Activated CD4-positive, CD25-positive, alpha-beta regulatory T cell (primary cell): ENCODE results near the gene CEACAM19.
"Not testable (repeated sequence)": the region's sequence is repeated elsewhere in the genome, so short reads cannot be mapped to it uniquely, and the experiment has no call there.

Experiments
- DNase-seq, 4 experiments: peaks; one replicate each; lab custom pipeline; 2025; lab: John Stamatoyannopoulos, UW

CEACAM19 gene, protein sequence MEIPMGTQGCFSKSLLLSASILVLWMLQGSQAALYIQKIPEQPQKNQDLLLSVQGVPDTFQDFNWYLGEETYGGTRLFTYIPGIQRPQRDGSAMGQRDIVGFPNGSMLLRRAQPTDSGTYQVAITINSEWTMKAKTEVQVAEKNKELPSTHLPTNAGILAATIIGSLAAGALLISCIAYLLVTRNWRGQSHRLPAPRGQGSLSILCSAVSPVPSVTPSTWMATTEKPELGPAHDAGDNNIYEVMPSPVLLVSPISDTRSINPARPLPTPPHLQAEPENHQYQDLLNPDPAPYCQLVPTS

DNA sequence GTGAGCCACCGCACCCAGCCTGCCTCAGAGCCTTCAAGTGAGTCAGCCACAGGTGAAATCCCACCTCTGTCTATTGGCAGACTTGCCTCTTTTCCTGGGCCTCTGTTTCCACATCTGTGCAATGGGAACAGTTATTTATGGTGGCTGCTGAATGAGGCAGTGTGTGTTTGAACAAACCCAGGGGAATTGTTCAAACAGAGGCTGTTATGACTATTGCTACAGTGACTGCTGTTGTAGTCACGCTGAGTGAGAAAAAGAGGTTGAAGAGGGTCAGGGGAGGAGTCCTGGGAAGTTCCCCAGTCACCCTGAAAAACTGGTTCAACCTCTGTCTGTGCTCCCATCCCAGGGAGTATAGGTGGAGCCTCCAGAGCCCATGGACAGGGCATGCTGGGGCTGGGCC, at the start of gene CEACAM19:
TSS of gene CEACAM19 (plus strand) at position 83 of the 400 bp plus-strand sequence. CDS start 450 bp downstream, outside the sequence.
- DNase-seq, result no peak

DNA sequence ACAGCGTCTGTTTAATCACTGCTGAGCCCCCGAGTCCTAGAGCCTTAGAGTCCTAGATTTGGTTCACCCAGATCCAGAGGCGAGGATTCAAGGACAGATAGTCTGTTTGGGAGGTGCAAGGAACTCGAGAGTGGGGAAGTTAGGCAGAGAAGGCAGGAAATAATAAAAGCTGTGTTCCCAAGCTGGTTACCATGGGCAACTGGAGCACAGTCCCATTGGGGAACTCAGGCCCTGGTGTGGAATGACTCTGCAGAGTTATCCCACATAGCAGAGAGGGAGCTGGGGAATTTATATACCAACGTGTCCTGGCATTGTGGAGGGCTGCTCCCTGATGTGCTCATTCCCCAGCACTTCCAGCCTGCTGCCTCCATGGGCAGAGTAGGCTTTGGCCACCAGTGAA, 48.2 kb upstream of the CEACAM19 start:
- no peak for DNase-seq

DNA sequence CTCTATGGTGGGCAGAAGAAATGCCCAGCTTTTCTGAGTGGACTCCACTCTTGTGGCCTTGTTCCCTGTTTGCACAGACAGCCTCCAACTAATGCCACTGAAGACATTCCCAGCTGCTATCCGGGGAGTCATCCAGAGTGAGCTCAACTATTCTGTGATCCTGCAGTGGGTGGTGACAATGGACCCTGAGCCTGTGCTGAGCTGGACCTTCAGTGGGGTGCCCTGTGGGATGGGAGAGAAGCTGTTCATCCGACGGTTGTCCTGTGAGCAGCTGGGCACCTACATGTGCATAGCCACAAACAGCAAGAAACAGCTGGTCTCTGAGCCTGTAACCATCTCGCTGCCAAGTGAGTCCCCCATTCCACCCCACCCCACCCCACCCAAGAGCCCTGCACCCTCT, 47.7 kb upstream of the CEACAM19 start:
- DNase-seq, result no peak

DNA sequence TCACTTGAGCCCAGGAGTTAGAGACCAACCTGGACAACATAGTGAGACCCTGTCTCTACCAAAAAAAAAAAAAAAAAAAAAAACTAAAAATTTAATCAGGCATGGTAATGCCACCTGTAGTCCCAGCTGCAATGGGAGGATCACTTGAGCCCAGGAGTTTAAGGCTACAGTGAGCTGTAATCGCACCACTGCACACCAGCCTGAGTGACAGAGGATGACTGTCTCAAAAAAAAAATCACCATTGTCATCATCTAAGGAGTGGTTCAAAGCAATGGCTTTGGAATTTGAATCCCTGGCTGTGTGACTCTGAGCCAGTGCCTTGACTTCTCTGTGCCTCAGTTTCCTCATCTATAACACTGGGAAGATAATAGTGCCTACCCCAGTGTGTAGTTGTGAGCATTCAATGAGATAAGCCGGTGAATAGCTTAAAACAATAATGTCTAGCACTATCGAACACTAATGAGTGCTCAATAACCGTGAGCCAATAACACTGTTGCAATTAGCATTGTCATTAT, 46.4 kb upstream of the CEACAM19 start:
- no peak for DNase-seq

DNA sequence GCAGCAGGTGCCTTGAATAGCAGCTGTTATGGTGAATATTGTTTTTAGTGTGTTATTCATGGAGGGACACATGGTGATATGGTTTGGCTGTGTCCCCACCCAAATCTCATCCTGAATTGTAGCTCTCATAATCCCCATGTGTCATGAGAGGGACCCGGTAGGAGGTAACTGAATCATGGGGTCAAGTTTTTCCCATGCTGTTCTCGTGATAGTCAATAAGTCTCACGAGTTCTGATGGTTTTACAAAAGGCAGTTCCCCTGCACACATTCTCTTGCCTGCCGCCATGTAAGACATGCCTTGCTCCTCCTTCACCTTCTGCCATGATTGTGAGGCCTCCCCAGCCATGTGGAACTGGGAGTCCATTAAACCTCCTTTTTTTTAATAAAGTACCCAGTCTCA, 45.6 kb upstream of the CEACAM19 start:
- not testable (repeated sequence) for DNase-seq

DNA sequence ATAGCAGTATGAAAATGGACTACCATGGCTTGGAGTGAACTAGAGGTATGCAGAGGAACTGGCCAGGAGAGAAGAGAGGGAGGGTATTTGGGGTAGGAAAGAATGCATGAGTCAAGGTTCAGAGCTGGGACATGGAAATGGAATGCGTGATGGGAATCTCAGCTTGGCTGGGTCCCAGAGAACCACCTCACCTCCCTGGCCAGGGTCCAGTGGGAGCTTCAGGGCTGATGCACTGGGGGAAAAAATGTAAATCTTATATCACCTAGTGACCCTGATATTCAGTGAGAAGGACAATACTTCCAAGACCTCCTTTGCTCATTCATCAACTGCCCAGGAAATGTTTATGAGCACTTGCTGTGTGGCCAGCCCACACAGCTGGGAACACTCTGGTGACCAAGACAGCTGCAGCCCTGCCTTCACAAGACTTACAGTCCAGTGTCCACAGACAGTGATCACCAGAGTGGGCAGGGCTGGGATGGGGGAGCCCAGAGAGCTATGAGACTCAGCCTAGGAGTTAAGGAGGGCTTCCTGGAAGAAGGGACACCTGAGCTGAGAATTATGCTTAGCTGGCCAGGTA, 45.1 kb upstream of the CEACAM19 start:
- no peak for DNase-seq

DNA sequence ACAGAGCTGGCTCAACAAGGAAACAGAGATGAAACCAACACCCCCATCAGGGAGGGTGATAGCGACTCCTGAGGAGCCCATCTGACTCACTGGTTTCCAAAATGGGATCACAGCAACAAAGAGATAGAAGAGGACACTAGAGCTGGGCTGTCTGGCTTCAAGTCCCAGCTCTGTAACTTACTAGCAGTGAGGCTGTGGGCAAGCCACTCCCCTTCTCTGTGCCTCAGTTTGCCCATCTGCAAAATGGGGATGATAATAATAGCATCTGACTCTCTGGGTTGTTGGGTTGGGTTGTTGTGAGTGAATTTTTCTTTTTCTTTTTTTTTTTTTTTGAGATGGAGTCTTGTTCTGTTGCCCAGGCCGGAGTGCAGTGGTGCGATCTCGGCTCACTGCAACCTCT, 43.7 kb upstream of the CEACAM19 start:
- no peak for DNase-seq

DNA sequence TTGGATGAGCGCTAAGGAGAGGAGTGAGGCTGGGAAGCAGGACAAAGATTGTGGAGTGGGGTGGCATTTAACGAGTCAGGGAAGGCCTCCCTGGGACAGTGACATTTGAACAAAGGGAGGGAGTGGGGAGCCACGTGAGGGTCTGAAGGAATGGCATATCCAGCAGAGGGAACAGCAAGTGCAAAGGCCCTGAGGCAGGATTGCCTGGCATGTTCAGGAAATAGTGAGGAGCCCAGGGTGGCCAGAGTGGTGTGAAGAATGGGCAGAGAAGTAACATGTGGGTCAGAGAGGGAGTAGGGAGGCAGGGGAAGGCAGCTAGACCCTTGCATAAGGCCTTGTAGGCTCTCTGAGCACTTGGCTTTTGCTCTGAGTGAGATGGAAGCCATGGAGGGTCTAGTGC, 42.5 kb upstream of the CEACAM19 start:
- DNase-seq, result no peak

DNA sequence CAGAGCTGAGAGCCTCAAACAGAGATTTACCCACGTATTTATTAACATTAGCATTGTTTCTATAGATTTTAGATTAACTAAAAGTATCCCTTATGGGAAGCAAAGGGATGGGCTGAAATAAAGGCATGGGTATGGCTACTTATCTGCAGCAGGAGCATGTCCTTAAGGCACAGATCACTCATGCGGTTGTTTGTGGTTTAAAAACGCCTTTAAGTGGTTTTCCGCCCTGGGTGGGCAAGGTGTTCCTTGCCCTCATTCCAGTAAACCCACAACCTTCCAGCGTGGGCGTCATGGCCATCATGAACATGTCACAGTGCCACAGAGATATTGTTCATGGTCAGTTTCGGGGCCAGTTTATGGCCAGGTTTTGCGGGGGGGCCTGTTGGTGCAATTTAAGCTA, 39.7 kb upstream of the CEACAM19 start:
- not testable (repeated sequence) for DNase-seq

DNA sequence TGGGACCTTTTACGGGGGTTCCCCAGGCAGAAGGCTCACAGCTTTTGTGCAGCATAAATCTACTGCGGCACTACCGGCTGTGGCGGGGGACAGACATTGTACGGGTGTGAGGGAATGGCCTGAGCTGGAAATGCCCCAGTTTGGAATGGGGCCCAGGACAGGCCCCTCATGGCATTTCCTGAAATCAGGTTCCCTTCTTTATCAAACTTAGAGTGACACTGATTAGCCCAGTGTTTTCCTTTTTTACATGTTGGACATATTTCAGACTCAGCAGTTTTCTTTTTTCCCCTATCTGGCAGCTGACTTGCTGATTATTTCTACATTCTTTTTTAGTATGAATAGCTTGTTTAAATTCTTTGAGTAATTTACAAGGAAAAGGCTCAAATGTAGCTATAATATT, 37.2 kb upstream of the CEACAM19 start:
- not testable (repeated sequence) for DNase-seq

DNA sequence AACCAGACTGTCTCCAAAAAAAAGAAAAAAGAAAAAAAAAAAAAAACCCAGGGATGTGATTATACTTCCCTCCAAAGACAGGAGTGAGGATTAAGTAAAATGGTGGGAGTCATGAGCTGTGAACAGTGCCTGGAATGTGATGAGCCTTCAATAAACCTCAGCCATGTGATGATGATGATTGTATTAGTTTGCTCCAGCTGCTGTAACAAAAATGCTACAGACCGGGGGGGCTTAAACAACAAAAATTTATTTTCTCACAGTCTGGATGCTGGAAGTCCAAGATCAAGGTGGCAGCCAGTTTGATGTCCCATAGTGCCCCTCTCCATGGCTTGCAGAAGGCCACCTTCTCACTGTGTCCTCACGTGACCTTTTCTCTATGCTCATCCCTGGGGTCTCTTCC, 36.5 kb upstream of the CEACAM19 start:
- no peak for DNase-seq

DNA sequence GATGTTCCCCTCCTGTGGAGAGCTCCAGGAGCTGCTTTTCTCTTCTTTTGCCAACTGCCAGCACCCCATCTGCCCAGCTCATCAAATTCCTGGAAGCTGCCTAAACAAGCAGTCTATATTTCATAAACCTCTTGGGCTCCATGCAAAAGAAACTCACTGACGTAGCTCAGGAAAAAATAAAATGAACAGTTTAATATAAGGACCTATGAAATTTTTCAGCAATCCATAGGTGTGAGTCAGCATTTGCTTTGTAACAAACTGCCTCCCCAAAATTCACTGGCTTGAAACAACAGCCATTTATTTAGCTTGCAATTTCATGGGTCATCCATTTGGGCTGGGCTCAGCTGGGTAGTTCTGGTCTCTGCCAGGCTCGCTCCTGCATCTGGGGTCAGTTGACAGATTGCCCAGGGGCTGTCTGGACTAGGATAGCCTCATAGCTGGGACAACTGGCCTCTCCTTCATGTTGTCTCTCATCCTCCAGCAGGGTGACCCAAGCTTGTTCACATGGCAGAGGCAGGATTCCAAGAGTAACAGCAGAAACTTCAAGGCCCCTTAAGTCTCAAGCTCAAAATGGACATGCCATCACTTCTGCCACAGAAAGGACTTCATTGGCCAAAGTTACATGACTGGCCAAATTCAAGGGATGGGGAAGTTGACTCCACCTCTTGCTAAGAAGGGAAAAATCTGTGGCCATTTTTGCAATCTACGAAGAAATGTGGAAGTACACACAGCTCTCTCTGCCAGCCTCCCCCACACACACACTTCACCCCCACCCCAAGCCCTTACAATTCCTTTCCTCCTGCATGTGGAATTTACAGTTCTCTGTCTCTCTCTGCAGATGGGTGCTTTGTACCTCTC, 35.5 kb upstream of the CEACAM19 start:
- DNase-seq, result no peak

DNA sequence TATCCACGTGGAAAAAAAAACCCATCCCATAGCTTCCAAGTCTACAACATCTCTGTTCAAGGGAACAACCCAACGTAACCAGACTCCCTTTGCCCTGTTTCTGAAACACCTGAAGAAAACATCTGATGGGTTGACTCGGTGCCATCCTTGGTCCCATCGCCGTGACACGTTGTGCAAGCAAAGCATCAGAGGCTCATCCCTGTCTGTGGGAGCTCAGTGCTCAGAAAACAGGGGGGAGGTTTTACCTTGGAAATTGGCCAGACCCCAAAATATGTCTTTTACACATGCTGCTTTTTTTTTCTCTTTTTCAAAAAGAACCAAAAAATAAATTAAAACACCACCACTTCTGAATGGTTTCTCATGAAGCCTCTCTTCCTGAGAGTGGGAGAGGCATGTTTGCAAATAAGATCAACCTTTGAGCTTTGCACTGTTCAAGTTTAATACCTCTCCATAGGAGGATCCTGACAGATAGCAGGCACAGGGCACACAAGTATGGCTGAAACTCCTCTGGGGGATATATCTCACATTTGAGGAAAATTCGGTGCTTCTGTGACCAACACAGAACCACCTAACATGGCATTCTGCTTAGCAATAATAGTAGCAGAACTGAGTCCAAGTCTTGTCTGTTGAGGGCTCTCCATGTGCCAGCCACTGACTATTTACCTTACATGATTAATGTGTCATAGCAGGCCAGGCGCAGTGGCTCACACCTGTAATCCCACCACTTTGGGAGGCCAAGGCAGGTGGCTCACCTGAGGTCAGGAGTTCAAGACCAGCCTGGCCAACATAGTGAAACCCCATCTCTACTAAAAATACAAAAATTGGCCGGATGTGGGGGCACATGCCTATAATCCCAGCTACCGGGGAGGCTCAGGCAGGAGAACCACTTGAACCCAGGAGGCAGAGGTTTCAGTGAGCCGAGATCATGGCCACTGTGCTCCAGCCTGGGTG, 34.6 kb upstream of the CEACAM19 start:
- no peak for DNase-seq

DNA sequence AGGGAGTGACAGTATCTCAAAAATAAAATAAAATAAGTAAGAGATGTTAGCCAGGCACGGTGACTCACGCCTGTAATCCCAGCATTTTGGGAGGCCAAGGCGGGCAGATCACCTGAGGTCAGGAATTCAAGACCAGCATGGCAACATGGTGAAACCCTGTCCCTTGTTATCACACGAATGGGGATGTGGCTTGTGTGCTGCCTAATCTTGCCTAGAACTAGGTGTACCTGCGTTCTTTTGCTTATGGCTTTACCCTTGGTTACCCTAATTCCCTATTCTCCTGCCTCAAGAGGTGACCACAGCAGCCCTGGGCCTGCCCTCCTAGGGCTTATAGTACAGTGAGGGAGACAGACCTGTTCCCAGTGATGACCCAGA, 33.9 kb upstream of the CEACAM19 start:
- no peak for DNase-seq

DNA sequence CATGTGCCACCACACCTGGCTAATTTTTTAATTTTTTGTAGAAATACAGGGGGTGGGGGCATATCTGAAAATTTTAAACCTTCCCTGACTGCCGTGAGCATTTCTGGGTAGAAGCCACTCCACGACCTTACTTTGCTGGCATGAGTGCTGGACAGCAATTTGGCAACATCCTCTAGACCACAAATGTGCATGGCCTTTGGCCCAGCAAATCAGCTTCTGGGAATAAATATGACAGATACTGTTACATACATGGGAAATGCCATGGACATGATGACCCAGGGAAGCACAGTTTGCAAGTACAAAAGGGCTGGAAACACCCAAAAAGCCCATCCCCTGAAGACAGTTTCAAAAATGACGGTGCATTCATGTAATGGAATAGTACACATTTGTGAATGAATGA, 30.8 kb upstream of the CEACAM19 start:
- no peak for DNase-seq

DNA sequence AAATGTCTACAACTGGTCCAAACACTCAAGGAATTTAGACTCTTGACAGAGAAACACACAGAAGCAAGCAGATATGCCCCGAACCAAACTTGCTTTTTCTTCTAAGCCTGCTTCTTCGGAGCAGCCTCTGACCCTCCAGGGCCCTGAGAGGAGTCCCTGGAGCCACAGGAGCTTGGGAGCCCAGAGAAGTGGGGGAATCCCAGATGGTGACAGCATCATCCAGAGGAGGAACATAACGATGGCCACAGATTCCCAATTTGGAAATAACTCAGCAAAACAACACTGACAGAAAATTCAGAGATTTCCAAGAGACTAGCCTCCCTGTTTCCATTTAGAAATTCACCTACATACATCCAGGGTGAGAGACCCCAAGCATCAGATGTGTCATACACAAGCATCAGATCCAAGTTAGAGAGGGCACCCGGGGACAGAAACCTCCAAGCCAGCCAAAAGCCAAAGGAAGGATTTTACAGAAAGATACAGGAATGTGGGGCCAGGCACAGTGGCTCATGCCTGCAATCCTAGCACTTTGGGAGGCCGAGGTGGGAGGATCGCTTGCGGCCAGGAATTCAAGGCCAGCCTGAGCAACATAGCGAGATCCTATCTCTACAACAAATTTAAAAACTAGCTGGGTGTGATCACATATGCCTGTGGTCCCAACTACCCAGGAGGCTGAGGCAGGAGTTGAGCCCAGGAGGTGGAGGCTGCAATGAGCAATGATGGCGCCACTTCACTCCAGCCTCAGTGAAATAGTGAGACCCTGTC, 29.6 kb upstream of the CEACAM19 start:
- no peak for DNase-seq

DNA sequence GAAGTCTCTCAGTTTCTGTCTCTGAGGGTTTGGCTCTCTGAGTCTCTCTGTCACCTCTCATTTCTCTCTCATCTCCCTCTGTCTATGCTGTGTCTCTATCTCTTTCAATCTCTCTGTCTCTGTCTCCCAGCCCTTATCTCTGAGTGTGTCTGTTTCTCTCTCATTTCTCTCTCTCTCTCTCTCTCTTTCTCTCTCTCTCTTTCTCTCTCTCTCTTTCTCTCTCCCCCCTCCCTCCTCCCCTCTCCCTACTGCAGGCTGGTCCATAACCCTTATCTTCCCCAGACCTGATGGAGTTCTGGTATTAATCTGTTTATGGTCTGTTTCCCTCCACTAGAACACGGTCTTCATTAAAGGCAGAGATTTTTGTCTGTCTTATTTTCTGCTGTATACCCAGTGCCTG, 28.9 kb upstream of the CEACAM19 start:
- no peak for DNase-seq

DNA sequence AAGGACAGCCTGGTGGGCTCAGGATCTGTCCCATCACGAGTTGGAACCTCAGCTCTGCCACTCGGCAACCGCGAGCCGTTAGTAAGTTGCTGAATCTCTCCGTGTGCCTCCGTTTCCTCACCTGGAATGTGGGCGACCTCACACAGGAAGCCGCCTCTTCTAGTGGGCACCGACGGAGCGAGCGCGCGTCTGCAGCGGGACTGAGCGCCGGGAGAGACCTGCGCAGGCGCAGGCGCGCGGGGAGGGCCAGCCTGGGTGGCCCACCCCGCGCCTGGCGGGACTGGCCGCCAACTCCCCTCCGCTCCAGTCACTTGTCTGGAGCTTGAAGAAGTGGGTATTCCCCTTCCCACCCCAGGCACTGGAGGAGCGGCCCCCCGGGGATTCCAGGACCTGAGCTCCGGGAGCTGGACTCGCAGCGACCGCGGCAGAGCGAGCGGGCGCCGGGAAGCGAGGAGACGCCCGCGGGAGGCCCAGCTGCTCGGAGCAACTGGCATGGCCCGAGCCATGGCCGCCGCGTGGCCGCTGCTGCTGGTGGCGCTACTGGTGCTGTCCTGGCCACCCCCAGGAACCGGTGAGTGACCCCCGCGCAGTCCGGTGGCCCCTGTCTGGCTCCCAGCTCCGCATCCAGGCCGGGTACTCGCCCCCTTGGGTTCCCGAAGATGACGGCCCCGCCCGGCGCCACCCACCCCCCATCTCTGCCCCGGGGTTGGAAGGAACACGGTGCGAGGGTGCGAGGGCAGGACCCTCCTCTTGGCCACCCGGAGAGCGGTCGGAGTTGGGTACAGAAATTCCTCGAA, 27.5 kb upstream of the CEACAM19 start, which contains the start of gene PVR:
TSS of gene PVR (plus strand) at position 306 of the 797 bp plus-strand sequence. CDS start at position 493, 187 bp downstream.
- no peak for DNase-seq

DNA sequence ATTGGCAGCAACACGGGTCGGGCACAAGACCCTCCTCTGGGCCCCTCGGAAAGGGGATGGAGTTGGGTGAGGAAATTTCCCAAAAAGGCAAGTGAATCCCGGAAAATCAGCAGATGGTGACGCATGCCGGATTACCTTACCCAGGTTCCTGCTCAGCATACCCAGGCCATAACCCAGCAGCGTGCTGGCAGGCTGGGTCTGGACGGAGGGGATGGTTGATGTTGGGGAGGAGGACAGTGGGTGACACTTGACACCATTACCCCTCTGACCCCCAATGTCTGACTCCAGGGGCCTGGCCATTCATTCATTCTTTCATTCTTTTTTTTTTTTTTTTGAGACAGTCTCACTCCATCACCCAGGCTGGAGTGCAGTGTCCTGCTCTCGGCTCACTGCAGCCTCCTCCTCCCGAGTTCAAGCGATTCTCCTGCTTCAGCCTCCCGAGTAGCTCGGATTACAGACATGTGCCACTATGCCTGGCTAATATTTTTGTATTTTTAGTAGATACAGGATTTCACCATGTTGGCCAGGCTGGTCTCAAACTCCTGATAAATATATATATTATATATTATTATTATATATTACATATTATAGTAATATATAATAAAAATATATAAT, 26.8 kb upstream of the CEACAM19 start:
- no peak for DNase-seq
